WI38 (cell line): ENCODE results near the gene CCDC34.

Experiments
- H3K4me3 ChIP-seq: 2 replicates; pipeline ENCODE4 v1.5.1; 2011; ENCODE audit warnings: low read depth, mild to moderate bottlenecking, control low read depth, low read length
- TF ChIP-seq, protein P1 (sequence below): IDR thresholded peaks from 2 replicates; pipeline ENCODE4 v1.5.1; 2012; ENCODE audit warnings: low read depth, mild to moderate bottlenecking, control low read depth, low read length

Gene CCDC34

DNA sequence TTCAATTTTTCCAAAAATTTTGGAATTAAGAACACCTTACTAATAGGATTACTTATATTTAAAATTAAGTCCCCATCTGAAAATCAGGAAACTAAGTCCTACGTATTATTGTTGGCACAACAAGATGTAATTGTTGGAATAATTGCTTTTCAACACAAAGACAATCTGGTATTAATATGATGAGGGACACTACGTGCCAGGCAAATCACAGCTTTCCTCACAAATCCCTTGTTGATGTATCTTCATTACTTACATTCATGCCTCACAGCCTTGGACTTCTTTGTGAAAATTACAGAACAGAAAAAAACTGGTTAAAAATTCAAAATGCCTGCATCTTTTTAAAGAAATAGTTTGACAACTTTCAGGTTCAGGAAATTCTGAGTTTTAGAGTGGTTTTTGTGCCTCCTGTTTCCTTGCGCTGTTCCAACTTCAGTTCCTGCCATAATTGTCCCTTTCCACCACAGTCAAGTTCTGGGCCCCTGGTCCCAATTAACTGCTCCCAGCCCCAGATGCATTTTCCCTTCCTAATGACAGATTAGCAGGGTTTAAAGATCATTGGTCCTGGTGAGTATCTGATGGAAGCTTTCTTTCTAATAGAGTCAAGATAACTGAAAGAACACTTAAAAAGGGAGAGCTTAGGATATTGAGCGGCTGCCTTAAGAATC is 23.3 kb upstream of the CCDC34 start:
- TF ChIP-seq, protein P1, sequence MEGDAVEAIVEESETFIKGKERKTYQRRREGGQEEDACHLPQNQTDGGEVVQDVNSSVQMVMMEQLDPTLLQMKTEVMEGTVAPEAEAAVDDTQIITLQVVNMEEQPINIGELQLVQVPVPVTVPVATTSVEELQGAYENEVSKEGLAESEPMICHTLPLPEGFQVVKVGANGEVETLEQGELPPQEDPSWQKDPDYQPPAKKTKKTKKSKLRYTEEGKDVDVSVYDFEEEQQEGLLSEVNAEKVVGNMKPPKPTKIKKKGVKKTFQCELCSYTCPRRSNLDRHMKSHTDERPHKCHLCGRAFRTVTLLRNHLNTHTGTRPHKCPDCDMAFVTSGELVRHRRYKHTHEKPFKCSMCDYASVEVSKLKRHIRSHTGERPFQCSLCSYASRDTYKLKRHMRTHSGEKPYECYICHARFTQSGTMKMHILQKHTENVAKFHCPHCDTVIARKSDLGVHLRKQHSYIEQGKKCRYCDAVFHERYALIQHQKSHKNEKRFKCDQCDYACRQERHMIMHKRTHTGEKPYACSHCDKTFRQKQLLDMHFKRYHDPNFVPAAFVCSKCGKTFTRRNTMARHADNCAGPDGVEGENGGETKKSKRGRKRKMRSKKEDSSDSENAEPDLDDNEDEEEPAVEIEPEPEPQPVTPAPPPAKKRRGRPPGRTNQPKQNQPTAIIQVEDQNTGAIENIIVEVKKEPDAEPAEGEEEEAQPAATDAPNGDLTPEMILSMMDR: no peak
- H3K4me3 ChIP-seq: no peak overlapping the region

DNA sequence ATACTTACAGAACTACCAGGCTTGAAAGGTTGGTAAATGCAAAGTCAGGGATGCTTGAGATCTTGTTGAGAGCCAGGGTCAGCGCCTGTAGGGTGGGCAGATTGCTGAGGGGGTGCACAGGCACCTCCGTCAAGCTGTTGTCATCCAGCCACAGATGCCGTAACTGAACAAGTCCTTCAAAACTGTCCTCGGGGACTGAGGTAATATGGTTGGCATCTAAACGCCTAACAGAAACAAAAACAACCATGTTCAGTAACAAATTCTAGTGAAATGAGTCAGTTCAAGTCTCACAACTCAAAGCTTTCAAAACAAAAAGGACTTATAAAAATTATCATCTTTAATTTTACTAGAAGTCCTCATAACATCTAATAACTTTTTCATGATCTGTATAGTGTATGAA is 22.2 kb upstream of the CCDC34 start:
- TF ChIP-seq, protein P1: no peak
- peak overlapping the region; percentile 29; the same call in 1 of the 2 replicates for H3K4me3 ChIP-seq

DNA sequence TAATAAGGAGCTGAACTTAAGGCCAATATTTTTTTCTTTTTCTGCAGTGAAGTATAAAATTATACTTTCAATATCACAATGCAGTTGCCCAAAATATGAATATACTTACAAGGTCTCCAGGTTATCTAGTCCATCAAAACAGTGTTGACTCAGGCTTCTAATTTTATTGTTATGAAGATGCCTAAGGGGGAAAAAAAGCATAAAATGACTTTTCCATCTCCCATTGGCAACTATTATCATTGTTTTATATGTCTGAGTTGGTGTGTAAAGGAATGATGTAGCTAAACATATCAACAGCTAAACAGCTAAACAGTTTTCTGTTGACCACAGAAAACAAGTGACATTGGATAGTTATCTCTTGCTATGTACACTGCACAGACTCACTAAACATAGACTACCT is 21.2 kb upstream of the CCDC34 start:
- TF ChIP-seq, protein P1: no peak
- no peak overlapping the region for H3K4me3 ChIP-seq

DNA sequence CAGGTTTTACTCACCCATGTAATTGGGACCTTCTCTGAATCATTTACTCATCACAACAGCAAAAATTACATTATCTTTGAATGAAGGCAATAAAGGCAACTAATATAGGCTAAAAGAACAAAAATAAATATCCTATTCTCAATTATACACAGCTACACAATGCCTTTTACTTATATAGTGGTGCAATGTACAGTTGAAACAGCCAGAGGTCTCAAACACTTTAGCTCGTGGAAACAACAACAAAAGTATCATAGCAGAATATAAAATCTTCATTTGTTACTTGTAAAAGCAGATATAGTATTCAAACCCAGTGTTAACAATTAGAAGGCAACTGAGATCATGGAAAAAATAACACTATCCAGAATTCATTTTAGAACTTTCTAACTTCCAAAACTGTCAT is 20.6 kb upstream of the CCDC34 start:
- no peak overlapping the region for H3K4me3 ChIP-seq
- TF ChIP-seq, protein P1: no peak

DNA sequence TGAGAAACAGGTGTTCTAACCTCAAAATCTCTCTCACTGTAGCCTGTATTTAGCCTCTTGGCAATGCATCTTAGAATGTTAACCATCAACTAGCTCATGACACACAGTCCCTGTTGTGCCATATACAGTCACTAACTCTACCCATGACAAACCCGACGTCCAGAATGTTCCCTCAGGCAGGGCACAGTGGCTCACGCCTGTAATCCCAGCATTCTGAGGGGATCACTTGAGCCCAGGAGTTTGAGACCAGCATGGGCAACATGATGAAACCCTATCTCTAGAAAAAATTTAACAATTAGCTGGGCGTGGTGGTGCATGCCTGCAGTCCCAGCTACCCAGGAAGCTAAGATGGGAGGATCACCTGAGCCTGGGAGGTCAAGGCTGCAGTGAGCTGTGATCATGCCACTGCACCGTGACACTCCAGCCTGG is 18.2 kb upstream of the CCDC34 start:
- H3K4me3 ChIP-seq: no peak overlapping the region
- TF ChIP-seq, protein P1: no peak

DNA sequence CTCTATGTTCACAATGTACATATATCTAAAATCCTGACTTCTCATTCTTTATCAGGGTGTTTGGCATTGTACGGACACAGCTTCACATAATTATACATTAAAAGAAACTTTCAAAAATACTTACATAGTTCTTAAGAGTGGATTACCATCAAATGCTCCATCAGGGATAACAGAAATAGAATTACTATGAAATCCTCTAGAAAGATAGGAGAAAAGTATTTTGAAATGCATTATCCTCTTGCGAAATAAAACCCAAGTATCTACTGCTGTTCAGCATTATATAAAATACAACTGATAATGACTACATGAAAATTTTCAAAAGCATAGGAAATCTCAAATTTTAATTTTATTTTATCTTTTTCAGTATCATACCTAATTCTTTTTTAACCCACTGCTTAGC is 17.8 kb upstream of the CCDC34 start:
- TF ChIP-seq, protein P1: no peak
- H3K4me3 ChIP-seq: no peak overlapping the region

DNA sequence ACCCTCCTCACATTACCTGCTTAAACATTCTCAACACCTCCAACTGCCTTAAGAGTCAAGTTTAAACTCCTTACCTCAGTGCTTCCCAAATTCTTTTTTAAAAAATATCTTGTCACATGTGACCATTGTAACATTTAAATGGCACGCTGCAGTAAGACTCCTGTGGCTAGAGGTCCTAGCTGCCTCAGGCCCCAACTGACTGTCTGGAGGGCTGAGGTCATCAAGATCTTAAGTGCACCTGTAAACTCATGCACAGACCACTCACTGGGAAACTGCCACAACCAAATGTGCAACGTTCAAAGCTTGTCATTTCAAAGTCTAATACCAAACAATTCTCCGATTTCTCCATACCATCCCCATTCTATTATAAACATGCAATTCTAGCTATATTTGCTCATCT is 16.4 kb upstream of the CCDC34 start:
- no peak overlapping the region for H3K4me3 ChIP-seq
- TF ChIP-seq, protein P1: no peak
